ENCODE data around the gene HEYL.

Gene HEYL

DNA sequence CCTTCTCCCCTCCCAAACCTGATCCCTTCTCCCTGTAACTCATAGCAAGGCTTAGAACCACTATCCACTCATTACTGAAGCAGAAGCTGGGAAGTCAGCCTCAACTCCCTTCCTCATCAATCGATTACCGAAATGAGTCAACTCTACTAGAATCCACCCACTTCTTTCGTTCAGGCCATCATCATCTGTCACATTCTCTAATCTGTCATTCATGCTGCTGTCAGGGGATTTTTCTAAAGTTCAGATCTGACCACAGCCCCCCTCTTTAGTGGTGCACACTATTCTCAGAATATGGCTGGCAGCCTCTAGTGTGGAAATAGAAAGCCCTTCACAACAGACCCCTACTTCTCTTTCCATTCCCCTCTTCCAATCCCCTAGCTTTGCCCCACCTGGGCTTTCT, 27.3 kb upstream of the HEYL start:
- Histone ChIP-seq H3K27ac (ENCODE audit: low read length) (no peak overlapping the region), H3F3A (ENCODE audit: insufficient read depth, low read length) (no peaks in the 10 kb centered on the region), H3K4me3 (ENCODE audit: low read length) (no peak overlapping the region), H4K20me1 (ENCODE audit: insufficient read depth, low read length) (no peaks in the 10 kb centered on the region), H3K27me3 (replicated peaks; ENCODE audit: insufficient read depth, low read length) (0 out of 2 replicates have a peak, but pooled peaks cover 12% of the 10 kb centered on the region), H3K36me3 (replicated peaks; ENCODE audit: insufficient read depth, low read length) (no peaks in the 10 kb centered on the region), H3K4me2 (ENCODE audit: low read depth, low read length) (no peak overlapping the region), H2AFZ (ENCODE audit: low read length) (no peak overlapping the region), H3K4me1 (ENCODE audit: low read length) (no peaks in the 10 kb centered on the region), H3K9me3 (replicated peaks; ENCODE audit: insufficient read depth, low read length) (no peaks in the 10 kb centered on the region), H3K79me2 (ENCODE audit: low read length) (no peaks in the 10 kb centered on the region), H3K9ac (ENCODE audit: low read length) (no peak overlapping the region), H3K9me2 (replicated peaks; ENCODE audit: insufficient read depth, low read length) (no peaks in the 10 kb centered on the region)
- DNase-seq = no peak
- TF ChIP-seq EZH2phosphoT487 (IDR thresholded peaks at IDR 0.05; ENCODE audit: low read length) (no peak), EZH2 (optimal IDR thresholded peaks at IDR 0.05; ENCODE audit: low read depth, low read length) (no peak)

DNA sequence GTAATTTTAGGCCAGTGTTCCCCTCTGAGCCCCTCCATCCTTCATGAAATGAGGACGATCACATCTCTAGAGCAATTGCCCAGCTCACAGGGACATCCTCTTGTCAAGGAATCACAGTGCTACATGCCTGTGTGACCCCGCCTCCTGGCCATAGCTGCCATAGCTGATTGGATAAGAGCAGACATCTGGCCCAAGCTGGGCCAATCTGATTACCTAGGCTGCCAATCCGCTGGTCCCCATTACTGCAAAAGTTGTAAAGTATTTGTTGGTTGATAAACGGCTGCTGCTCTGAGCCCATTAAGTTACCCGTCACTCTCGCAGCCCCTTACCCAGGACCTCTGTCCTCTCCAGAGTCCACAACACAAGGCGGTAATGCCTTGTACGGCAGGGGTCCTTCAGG, 24.1 kb upstream of the HEYL start:
- Histone ChIP-seq H3K9me3 (replicated peaks; ENCODE audit: insufficient read depth, low read length) (no peaks in the 10 kb centered on the region), H3K79me2 (ENCODE audit: low read length) (no peaks in the 10 kb centered on the region), H3F3A (ENCODE audit: insufficient read depth, low read length) (no peaks in the 10 kb centered on the region), H3K36me3 (replicated peaks; ENCODE audit: insufficient read depth, low read length) (no peaks in the 10 kb centered on the region), H2AFZ (ENCODE audit: low read length) (no peak overlapping the region), H3K4me2 (ENCODE audit: low read depth, low read length) (no peak overlapping the region), H4K20me1 (ENCODE audit: insufficient read depth, low read length) (no peaks in the 10 kb centered on the region), H3K9ac (ENCODE audit: low read length) (no peak overlapping the region), H3K4me1 (ENCODE audit: low read length) (no peaks in the 10 kb centered on the region), H3K27me3 (replicated peaks; ENCODE audit: insufficient read depth, low read length) (no peaks in the 10 kb centered on the region), H3K4me3 (ENCODE audit: low read length) (no peak overlapping the region), H3K9me2 (replicated peaks; ENCODE audit: insufficient read depth, low read length) (no peaks in the 10 kb centered on the region), H3K27ac (ENCODE audit: low read length) (no peak overlapping the region)
- TF ChIP-seq, protein P1, sequence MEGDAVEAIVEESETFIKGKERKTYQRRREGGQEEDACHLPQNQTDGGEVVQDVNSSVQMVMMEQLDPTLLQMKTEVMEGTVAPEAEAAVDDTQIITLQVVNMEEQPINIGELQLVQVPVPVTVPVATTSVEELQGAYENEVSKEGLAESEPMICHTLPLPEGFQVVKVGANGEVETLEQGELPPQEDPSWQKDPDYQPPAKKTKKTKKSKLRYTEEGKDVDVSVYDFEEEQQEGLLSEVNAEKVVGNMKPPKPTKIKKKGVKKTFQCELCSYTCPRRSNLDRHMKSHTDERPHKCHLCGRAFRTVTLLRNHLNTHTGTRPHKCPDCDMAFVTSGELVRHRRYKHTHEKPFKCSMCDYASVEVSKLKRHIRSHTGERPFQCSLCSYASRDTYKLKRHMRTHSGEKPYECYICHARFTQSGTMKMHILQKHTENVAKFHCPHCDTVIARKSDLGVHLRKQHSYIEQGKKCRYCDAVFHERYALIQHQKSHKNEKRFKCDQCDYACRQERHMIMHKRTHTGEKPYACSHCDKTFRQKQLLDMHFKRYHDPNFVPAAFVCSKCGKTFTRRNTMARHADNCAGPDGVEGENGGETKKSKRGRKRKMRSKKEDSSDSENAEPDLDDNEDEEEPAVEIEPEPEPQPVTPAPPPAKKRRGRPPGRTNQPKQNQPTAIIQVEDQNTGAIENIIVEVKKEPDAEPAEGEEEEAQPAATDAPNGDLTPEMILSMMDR (IDR thresholded peaks at IDR 0.05; ENCODE audit: low read length) = no peak
- TF ChIP-seq EZH2 (optimal IDR thresholded peaks at IDR 0.05; ENCODE audit: low read depth, low read length) (no peak), EZH2phosphoT487 (IDR thresholded peaks at IDR 0.05; ENCODE audit: low read length) (no peak)
- peak; percentile 5 for DNase-seq

DNA sequence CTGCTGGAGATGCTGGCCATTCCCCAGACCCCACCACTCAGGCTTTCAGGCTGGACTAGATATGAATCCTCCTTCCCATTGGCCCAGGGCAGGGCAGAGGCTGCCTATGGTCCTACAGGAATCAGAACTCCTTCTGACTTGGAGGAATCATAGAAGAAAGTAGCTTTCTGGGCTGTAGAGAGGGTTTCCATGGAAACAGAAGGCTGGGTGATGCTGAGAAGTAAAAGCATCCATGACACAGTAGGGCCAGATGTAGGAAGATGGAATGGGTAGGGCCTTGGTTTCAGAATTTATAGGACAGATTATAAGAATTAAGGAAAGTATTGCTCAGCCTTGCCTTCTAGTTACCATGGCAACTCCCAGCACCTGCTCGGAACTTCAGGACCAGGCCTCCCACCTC, 23.4 kb upstream of the HEYL start:
- no peaks in the 10 kb centered on the region for H3K27me3 ChIP-seq (replicated peaks; ENCODE audit: insufficient read depth, low read length)
- peaks cover under 1% of the 10 kb centered on the region; the same call in 1 of the 2 replicates for H3K4me1 ChIP-seq (ENCODE audit: low read length)

DNA sequence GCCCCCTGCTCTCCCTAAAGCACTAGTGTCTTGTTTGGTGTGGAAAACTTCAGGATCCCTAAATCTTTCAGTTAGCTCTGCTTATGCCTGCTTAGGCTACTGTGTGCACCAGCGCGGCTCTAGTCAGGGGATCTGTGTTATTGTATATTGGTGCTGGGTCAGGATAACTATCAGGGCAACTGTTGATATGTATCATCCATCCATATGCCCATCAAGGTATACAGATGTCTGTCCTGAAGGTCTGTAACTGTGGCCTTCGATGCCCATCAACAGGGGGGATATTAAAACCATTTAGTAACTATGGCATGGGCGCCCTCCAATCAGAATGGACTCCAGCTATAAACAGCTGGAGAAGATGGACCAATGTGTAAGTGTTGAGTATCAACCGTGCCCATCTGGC, 20.1 kb upstream of the HEYL start:
- no peaks in the 10 kb centered on the region for H3F3A ChIP-seq (ENCODE audit: insufficient read depth, low read length)
- H3K27me3 ChIP-seq (replicated peaks; ENCODE audit: insufficient read depth, low read length) = no peaks in the 10 kb centered on the region
- H3K4me2 ChIP-seq (ENCODE audit: low read depth, low read length) = no peak overlapping the region

More for the DNA sequence above, 23.4 kb upstream of the HEYL start:
- Histone ChIP-seq H3K79me2 (ENCODE audit: low read length) (no peaks in the 10 kb centered on the region), H3K27ac (ENCODE audit: low read length) (no peak overlapping the region), H2AFZ (ENCODE audit: low read length) (no peak overlapping the region), H3K36me3 (replicated peaks; ENCODE audit: insufficient read depth, low read length) (no peaks in the 10 kb centered on the region), H3F3A (ENCODE audit: insufficient read depth, low read length) (no peaks in the 10 kb centered on the region), H3K9me3 (replicated peaks; ENCODE audit: insufficient read depth, low read length) (no peaks in the 10 kb centered on the region), H3K4me3 (ENCODE audit: low read length) (no peak overlapping the region), H4K20me1 (ENCODE audit: insufficient read depth, low read length) (no peaks in the 10 kb centered on the region), H3K9me2 (replicated peaks; ENCODE audit: insufficient read depth, low read length) (no peaks in the 10 kb centered on the region), H3K9ac (ENCODE audit: low read length) (no peak overlapping the region), H3K4me2 (ENCODE audit: low read depth, low read length) (no peak overlapping the region)
- no peak for DNase-seq
- TF ChIP-seq EZH2phosphoT487 (IDR thresholded peaks at IDR 0.05; ENCODE audit: low read length) (no peak), EZH2 (optimal IDR thresholded peaks at IDR 0.05; ENCODE audit: low read depth, low read length) (no peak)
- TF ChIP-seq, protein P1 (IDR thresholded peaks at IDR 0.05; ENCODE audit: low read length) = no peak

More for the DNA sequence above, 20.1 kb upstream of the HEYL start:
- Histone ChIP-seq H3K4me3 (ENCODE audit: low read length) (no peak overlapping the region), H3K36me3 (replicated peaks; ENCODE audit: insufficient read depth, low read length) (no peaks in the 10 kb centered on the region), H3K9me3 (replicated peaks; ENCODE audit: insufficient read depth, low read length) (no peaks in the 10 kb centered on the region), H3K9me2 (replicated peaks; ENCODE audit: insufficient read depth, low read length) (no peaks in the 10 kb centered on the region), H3K4me1 (ENCODE audit: low read length) (peaks cover 6% of the 10 kb centered on the region; the same call in 1 of the 2 replicates), H2AFZ (ENCODE audit: low read length) (no peak overlapping the region), H4K20me1 (ENCODE audit: insufficient read depth, low read length) (no peaks in the 10 kb centered on the region), H3K79me2 (ENCODE audit: low read length) (no peaks in the 10 kb centered on the region), H3K9ac (ENCODE audit: low read length) (no peak overlapping the region), H3K27ac (ENCODE audit: low read length) (no peak overlapping the region)
- no peak for TF ChIP-seq EZH2 (optimal IDR thresholded peaks at IDR 0.05; ENCODE audit: low read depth, low read length)
- TF ChIP-seq, protein P1 (IDR thresholded peaks at IDR 0.05; ENCODE audit: low read length) = no peak
- no peak for TF ChIP-seq EZH2phosphoT487 (IDR thresholded peaks at IDR 0.05; ENCODE audit: low read length)
- no peak for DNase-seq

All from MM.1S (cell line).